GM18520 (cell line): ENCODE data around the gene GPR35.

Experiments used
- ATAC-seq: cut with Tn5 transposase; IDR thresholded peaks from one replicate; pipeline ENCODE4 v1.9.1; 2021; ENCODE audit not compliant: unreplicated experiment

GPR35 gene

DNA sequence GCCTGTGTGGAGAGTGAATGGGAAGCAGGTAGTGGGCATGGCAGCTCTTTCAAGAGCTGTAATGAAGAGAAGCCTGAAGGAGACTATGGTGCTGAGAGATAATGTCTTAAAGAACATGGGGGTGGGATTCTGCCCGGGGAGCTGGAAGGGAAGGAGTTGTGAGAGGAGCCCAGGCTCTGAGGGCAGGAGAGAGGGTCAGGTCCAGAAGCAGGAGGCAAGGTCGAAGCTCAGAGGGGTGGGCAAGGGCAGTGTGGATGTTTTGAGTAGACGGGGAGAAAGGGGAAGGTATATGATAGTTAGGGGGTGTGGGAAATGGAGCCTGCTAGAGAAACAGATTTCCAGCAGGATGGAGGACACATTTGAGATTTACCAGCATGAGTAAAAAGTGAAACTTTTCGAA is 36.6 kb upstream of the GPR35 start:
- ATAC-seq, result no peak

GRCh38 chr2:240589375-240589774 is 35.9 kb upstream of the GPR35 start:
- no peak for ATAC-seq

- no peak for ATAC-seq
Observed at GRCh38 chr2:240589850-240590525, 35.3 kb upstream of the GPR35 start.

- ATAC-seq, result no peak
Observed at GRCh38 chr2:240590681-240591111, 34.6 kb upstream of the GPR35 start.

GRCh38 chr2:240591226-240591625 is 34.1 kb upstream of the GPR35 start:
- no peak for ATAC-seq

- ATAC-seq, result no peak
Observed at GRCh38 chr2:240591784-240592183, 33.5 kb upstream of the GPR35 start.

DNA sequence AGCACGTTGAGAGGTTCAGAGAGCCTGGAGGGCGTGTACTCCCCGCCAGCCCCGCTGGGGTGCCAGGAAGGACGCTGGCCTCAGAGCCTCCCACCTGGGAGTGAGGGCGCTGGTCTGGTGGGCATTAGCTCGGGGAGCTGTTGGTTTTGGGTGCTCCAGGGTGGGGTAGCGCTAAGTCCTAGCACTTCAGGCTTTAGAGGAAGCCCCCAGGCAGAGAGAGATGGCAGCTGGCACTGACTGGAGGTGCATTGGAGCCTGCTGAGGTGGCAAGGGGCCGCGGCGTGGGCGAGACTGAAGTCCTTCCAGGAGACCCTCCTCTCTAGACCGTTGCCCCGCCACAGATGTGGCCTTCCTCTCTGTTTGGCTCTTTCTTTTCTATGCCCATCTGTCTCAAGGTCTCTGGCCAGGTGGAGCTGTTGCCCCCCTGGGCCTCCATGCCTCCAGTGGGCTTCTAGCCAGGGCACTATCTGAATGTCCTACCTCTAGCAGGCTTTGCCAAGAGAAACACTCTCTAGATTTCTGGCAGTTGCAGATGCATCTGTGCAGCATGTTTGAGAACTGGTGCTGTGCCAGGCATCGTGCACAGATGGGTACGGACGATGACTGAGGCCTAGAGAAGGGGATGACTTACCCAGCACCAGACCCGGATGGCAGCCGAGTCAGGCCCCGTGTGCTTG is 32.1 kb upstream of the GPR35 start:
- ATAC-seq, result no peak

GRCh38 chr2:240593703-240594451 is 31.4 kb upstream of the GPR35 start:
- no peak for ATAC-seq

DNA sequence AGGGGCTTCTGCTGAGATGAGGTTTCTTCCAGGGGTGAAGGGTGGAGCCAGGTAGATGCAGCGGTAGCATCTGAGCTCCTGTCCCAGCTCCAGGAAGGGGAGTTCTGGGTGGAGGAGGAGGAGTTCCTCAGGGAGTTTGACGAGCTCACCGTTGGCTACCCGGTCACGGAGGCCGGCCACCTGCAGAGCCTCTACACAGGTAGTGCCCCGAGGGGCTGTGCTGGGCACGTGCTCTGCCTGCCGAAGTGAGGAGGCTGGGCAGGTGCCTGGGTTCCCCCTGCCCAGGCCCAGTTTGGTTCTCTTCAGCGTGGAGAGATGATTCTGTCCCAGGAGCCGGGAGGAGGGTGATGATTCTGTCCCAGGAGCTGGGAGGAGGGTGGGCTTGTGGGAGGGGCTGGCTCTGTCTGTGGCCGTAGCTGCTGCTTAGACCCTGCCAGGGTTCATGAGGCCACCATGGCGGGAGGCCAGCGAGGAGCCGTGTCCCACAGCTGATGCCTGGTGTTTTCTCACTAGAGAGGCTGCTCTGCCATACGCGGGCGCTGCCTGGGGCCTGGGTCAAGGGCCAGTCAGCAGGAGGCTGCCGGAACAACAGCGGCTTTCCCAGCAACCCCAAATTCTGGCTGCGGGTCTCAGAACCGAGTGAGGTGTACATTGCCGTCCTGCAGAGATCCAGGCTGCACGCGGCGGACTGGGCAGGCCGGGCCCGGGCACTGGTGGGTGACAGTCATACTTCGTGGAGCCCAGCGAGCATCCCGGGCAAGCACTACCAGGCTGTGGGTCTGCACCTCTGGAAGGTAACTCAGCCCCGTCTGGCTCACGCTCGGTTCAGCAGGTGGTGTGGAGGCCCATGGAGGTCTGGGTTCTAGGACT is 30.5 kb upstream of the GPR35 start:
- ATAC-seq, result no peak

DNA sequence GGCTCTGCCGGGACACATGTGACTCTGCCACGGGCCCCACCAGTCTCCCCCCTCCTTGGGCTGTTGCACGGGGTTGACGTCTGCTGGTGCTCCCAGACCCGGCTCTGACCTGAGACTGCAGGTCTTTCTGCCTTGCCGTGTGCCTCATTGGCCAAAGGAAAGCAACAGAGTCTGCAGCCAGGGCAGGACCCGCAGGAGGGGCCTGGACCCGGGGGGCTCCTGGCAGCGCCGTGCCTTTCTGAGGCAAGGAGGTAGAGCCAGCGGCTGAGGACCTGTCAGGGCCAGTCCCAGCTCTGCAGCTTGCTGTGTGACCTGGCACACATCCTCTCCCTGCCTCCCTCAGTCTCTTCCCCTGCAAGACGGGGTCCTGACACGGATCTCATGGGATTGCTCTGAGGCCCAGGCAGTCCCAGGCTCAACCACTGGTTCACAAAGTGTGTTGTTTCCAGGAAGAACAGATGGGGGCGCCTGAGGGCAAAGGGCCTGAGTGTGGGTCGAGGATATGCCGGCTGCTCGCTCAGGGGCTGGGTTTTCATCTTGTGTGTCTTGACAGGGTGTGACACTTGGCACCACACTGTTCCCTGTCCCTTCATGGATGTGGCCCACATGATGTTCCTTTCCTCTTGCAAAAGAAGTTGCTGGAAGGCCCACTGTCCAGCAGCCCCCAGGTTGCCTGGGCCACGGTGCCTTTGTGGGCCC is 29.8 kb upstream of the GPR35 start:
- ATAC-seq, result no peak

DNA sequence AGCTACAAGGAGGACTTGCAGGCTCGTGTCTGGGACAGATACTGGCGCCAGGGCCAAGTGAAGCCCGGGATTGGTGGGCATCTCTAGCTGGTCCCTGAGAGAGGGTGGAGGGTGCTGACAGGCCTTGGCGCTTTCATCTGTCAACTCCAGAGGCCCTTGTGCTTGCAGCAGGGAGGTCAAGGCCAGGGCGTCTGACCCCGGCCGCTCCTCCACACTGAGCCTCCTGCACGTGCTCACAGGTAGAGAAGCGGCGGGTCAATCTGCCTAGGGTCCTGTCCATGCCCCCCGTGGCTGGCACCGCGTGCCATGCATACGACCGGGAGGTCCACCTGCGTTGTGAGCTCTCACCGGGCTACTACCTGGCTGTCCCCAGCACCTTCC is 29.2 kb upstream of the GPR35 start:
- ATAC-seq, result no peak

GRCh38 chr2:240596491-240596931 is 28.8 kb upstream of the GPR35 start:
- ATAC-seq, result no peak

- ATAC-seq, result no peak
Observed at GRCh38 chr2:240597054-240597418, 28.2 kb upstream of the GPR35 start.

GRCh38 chr2:240597419-240598181 is 27.7 kb upstream of the GPR35 start:
- no peak for ATAC-seq

DNA sequence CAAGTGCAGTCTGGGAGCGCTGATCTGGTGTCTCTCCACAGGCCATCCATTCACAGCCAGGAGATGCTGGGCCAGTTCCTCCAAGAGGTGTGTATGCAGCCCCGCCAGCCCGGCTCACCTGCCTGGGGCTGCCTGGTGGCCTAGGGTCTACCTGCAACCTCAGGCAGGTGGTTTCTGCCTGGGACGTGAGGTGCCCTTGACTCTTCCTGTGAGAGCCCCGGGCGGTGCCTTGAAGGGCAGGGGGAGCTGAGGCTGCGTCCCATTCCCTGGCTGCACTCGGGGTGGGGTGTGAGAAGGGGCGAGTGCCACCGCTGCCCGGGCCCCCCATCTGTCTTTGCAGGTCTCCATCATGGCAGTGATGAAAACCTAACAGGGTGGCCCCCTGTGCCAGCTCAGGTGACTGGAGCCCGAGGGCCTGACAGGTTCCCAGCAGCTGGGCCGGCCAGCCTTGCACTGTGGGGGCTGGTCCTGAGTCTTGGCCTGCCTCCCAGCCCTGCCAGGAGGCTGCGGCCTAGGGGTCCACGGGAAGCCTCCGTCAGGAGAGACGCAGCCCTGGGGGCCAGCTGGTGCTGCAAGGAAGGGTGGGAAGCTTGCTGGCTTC is 26.9 kb upstream of the GPR35 start:
- no peak for ATAC-seq

DNA sequence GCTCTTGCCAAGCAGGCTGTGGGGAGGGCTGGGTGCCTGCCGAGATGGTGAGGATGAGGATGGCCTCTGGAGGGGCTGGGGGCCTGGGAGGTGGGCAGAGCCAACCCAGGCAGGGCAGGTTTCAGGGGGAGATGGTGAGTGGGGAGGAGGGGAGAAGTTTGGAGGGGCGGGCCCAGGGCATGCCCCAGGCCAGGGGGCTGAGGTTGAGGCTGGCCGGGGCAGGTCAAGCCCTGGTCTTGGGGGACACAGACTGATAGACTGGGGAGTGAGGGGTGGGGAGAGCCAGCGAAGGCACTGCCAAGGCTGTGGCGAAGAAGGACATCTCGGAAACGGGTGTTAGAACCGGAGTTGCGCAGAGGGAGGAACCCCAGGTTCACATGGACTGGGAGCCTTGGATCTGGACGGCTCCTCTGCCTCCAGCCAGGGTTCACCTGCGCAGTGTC is 26.1 kb upstream of the GPR35 start:
- ATAC-seq, result no peak

DNA sequence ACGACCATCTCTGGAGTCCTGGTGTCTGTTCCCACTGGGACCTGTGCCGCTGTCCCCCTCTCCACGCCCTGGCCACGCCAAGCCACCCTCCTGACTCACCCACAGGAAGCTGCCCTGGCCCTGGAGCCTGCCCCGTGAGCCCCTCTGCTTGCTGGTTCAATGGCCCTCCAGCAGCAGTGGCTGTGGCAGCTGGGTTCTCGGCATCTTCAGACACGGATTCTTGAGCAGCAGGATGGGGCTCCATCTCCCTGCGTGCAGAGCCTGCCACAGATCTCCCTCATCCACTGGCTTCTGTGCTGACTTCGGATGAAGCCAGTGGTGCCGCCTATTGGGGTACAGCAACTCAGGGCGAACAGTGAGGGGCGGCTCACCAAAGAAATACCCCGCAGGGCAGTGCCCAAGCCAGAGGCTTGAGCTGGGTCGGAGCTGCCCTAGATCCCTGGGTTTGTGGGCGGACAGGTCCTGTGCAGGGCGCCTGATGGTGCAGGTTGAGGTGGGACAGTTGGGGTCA is 24.8 kb upstream of the GPR35 start:
- no peak for ATAC-seq

- ATAC-seq, result no peak
Observed at GRCh38 chr2:240601061-240601830, 24.0 kb upstream of the GPR35 start.

DNA sequence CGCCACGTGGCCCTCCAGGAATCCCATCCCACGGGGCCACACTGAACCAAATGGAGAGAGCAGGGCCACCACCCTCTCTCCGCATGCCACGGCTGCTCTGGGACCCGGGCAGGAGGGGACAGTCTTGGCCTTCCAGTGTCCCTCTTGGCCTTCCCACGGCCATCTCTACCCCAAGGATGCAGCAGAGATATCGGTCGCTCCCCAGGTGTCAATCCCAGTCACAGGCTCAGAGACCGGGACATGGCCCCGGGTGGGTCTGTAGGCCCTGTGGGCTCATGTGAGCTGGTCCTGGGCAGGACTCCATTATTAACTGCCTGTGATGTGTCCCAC is 23.5 kb upstream of the GPR35 start:
- no peak for ATAC-seq
